Measurements from ENCODE around the gene DNAH2. TPM values are rescaled to one million over a fixed set of nuclear protein-coding genes. Genes with fewer than 3 reads are reported as not detected.

DNAH2 gene
- total and polyA plus RNA-seq, 2 donors (not counting 3 experiments of a cell fraction or from before 2014, with no cell fraction given): 0.10 to 0.11 TPM

GRCh38 chr17:7782240-7782639 is 64.7 kb downstream of the DNAH2 start:
- POLR2A ChIA-PET: no interaction called here

More at GRCh38 chr17:7782240-7782639, 64.7 kb downstream of the DNAH2 start:
- no peak overlapping the region for H2AFZ ChIP-seq (ENCODE audit: low read depth, low read length)
- FAIRE-seq: no peak
- no peaks in the 10 kb centered on the region for H3K4me1 ChIP-seq (ENCODE audit: control insufficient read depth, extremely low read depth, insufficient read depth, low read length)
- TF ChIP-seq POLR2AphosphoS5 (IDR thresholded peaks at IDR 0.05; ENCODE audit: insufficient read depth, low read depth, low read length): no peak
- TF ChIP-seq CTCF (IDR thresholded peaks at IDR 0.05; ENCODE audit: extremely low read depth in 1 of 2, insufficient read depth in 1 of 2, low read depth in 1 of 2, low read length in 2 of 2): no peak
- TF ChIP-seq POLR2A (IDR thresholded peaks at IDR 0.05; ENCODE audit: low read depth, low read length): no peak
- TF ChIP-seq EZH2 (IDR thresholded peaks at IDR 0.05; ENCODE audit: borderline replicate concordance, low read depth, low read length, severe bottlenecking): no peak
- no peak for TF ChIP-seq MAX (IDR thresholded peaks at IDR 0.05; ENCODE audit: insufficient read depth, insufficient read length)
- no peak for TF ChIP-seq MYC (IDR thresholded peaks at IDR 0.05; ENCODE audit: low read depth, low read length)
- no peak for TF ChIP-seq JUN (IDR thresholded peaks at IDR 0.05; ENCODE audit: borderline replicate concordance, insufficient read depth, insufficient read length, low read depth)
- no peak for TF ChIP-seq FOS (IDR thresholded peaks at IDR 0.05; ENCODE audit: borderline replicate concordance, insufficient read depth, low read length)
- TF ChIP-seq GATA2 (IDR thresholded peaks at IDR 0.05; ENCODE audit: insufficient read depth, insufficient read length, low read depth, low read length): no peak
- no peaks in the 10 kb centered on the region for H3K79me2 ChIP-seq (ENCODE audit: control insufficient read depth, insufficient read depth, low read length)
- intact Hi-C loops (cut with micrococcal nuclease) (loop anchor here (1.0 kb wide), 1 partner anchor 39 kb away; no protein-coding TSS in a partner anchor), dilution Hi-C loops (cut with MboI; ENCODE audit: extremely low pct_ligation_motif_present, low sequenced_read_pairs) (no loop called here)
- no peak overlapping the region for H3K9ac ChIP-seq (replicated peaks; ENCODE audit: extremely low read depth, insufficient read depth, low read length)
- H3K9me3 ChIP-seq (replicated peaks; ENCODE audit: control insufficient read depth, insufficient read depth, low read length): no peaks in the 10 kb centered on the region
- no TSS peak for BruUV-seq (replicated peaks)
- H3K36me3 ChIP-seq (ENCODE audit: control insufficient read depth in 2 of 2, extremely low read depth in 1 of 2, insufficient read depth in 2 of 2, low read length in 2 of 2): no peaks in the 10 kb centered on the region
- H3K4me3 ChIP-seq (replicated peaks in 1 of 3; ENCODE audit: insufficient read depth in 1 of 3, low read depth in 1 of 3, low read length in 3 of 3): no peak overlapping the region
- CTCF ChIA-PET: interaction anchor here (0.6 to 8.1 kb wide), 23 partner anchors 8 to 336 kb away, joined by 3 to 236 read pairs (median 3); partner anchors contain the start of genes TP53 and WRAP53
- H3K9me1 ChIP-seq (replicated peaks; ENCODE audit: control insufficient read depth, extremely low read depth, insufficient read depth, low read length): no peaks in the 10 kb centered on the region
- no peaks in the 10 kb centered on the region for H4K20me1 ChIP-seq (replicated peaks; ENCODE audit: control insufficient read depth, extremely low read depth, insufficient read depth, low read length)
- no peak overlapping the region for H3K4me2 ChIP-seq (ENCODE audit: insufficient read depth, low read length)
- H3K27ac ChIP-seq (ENCODE audit: insufficient read depth, low read depth, low read length): no peak overlapping the region
- peaks cover 7 to 12% of the 10 kb centered on the region in 2 experiments for H3K27me3 ChIP-seq (ENCODE audit: control insufficient read depth in 2 of 2, insufficient read depth in 2 of 2, low read length in 2 of 2)
- peak; percentile 16 for DNase-seq (ENCODE audit: low read depth, low spot score)
